GM12865 (cell line): Measurements from ENCODE around the gene RGS6.

Source experiments
- DNase-seq: peaks from one replicate; pipeline ENCODE4 v3.0.0; 2010; ENCODE audit warnings: low read depth
- H3K4me3 ChIP-seq: 2 replicates; pipeline ENCODE4 v1.5.1; 2011; ENCODE audit warnings: mild to moderate bottlenecking, low read depth, low read length, control low read depth
- CTCF ChIP-seq: IDR thresholded peaks from 2 replicates; pipeline ENCODE4 v1.5.1; 2011; ENCODE audit warnings: low read length, control low read depth, low read depth, inconsistent platforms; ENCODE audit not compliant: insufficient read depth; ENCODE audit errors: missing control alignments

The RGS6 gene

GRCh38 chr14:72559202-72559601 lies 627.0 kb downstream of the RGS6 start:
- DNase-seq: no peak
- no peak for TF ChIP-seq CTCF
- no peak overlapping the region for H3K4me3 ChIP-seq

- no peak overlapping the region for H3K4me3 ChIP-seq
- no peak for DNase-seq
- TF ChIP-seq CTCF: no peak
Observed at GRCh38 chr14:72559669-72560255, 627.5 kb downstream of the RGS6 start.

GRCh38 chr14:72560331-72560730 lies 628.1 kb downstream of the RGS6 start:
- no peak for TF ChIP-seq CTCF
- DNase-seq: no peak
- no peak overlapping the region for H3K4me3 ChIP-seq

- no peak overlapping the region for H3K4me3 ChIP-seq
- DNase-seq: no peak
- TF ChIP-seq CTCF: no peak
Observed at GRCh38 chr14:72560889-72561493, 628.8 kb downstream of the RGS6 start.

GRCh38 chr14:72562300-72562699 lies 630.1 kb downstream of the RGS6 start:
- DNase-seq: no peak
- H3K4me3 ChIP-seq: no peak overlapping the region
- TF ChIP-seq CTCF: no peak

- no peak for DNase-seq
- H3K4me3 ChIP-seq: no peak overlapping the region
- no peak for TF ChIP-seq CTCF
Observed at GRCh38 chr14:72563676-72564075, 631.4 kb downstream of the RGS6 start.

- DNase-seq: no peak
- H3K4me3 ChIP-seq: no peak overlapping the region
- no peak for TF ChIP-seq CTCF
Observed at GRCh38 chr14:72565149-72565559, 632.9 kb downstream of the RGS6 start.
